ENCODE data around the gene VCPKMT.

DNA sequence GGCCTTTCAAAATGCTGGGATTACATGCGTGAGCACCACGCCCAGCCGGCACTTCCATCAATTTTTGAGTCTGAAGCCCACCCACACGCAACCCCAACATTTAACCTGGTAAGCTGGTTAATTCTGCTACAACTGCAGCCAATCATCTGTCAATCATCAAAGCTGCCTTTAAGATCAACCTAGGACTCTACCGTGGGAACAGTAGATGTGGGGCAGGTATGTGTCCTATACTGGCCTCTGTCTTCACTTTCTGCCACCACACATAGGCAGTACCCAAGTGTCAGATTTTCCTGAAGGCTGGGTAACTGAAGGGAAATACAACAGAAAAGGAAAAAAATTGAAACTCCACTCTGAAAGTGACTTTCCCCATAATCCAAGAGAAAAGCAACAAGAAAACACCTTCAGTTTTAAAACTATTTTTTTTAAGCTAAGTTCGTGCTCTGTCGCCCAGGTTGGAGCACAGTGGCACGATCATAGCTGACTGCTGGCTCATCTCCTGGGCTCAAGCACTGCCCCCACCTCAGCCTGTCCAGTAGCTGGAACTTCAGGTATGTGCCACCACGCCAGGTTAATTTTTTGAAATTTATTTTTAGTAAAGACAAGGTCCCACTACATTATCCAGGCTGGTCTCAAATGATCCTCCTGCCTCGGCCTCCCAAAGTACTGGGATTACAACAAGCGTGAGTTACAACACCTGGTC, 22.2 kb downstream of the VCPKMT start:
- TF ChIP-seq RAD21 (IDR thresholded peaks at IDR 0.05) (no peak), FOXA1 (IDR thresholded peaks at IDR 0.05) (no peak), TAF1 (conservative IDR thresholded peaks at IDR 0.05) (no peak), NR2F2 (IDR thresholded peaks at IDR 0.05) (no peak)
- TF ChIP-seq, protein P1, sequence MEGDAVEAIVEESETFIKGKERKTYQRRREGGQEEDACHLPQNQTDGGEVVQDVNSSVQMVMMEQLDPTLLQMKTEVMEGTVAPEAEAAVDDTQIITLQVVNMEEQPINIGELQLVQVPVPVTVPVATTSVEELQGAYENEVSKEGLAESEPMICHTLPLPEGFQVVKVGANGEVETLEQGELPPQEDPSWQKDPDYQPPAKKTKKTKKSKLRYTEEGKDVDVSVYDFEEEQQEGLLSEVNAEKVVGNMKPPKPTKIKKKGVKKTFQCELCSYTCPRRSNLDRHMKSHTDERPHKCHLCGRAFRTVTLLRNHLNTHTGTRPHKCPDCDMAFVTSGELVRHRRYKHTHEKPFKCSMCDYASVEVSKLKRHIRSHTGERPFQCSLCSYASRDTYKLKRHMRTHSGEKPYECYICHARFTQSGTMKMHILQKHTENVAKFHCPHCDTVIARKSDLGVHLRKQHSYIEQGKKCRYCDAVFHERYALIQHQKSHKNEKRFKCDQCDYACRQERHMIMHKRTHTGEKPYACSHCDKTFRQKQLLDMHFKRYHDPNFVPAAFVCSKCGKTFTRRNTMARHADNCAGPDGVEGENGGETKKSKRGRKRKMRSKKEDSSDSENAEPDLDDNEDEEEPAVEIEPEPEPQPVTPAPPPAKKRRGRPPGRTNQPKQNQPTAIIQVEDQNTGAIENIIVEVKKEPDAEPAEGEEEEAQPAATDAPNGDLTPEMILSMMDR (IDR thresholded peaks at IDR 0.05; ENCODE audit: low read depth, low read length, missing input control): no peak
- TF ChIP-seq, protein P2, sequence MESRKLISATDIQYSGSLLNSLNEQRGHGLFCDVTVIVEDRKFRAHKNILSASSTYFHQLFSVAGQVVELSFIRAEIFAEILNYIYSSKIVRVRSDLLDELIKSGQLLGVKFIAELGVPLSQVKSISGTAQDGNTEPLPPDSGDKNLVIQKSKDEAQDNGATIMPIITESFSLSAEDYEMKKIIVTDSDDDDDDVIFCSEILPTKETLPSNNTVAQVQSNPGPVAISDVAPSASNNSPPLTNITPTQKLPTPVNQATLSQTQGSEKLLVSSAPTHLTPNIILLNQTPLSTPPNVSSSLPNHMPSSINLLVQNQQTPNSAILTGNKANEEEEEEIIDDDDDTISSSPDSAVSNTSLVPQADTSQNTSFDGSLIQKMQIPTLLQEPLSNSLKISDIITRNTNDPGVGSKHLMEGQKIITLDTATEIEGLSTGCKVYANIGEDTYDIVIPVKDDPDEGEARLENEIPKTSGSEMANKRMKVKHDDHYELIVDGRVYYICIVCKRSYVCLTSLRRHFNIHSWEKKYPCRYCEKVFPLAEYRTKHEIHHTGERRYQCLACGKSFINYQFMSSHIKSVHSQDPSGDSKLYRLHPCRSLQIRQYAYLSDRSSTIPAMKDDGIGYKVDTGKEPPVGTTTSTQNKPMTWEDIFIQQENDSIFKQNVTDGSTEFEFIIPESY (IDR thresholded peaks at IDR 0.05): no peak

Data from liver (tissue), 3 donors.